GM19240 (cell line): ENCODE measurements around the gene DLG2.
"Not testable (repeated sequence)": the region's sequence is repeated elsewhere in the genome, so short reads cannot be mapped to it uniquely, and the experiment has no call there.

Experiments
- DNase-seq: peaks from one replicate; pipeline ENCODE4 v3.0.0; 2011; ENCODE audit warnings: low spot score; ENCODE audit not compliant: insufficient read length

DLG2 gene

DNA sequence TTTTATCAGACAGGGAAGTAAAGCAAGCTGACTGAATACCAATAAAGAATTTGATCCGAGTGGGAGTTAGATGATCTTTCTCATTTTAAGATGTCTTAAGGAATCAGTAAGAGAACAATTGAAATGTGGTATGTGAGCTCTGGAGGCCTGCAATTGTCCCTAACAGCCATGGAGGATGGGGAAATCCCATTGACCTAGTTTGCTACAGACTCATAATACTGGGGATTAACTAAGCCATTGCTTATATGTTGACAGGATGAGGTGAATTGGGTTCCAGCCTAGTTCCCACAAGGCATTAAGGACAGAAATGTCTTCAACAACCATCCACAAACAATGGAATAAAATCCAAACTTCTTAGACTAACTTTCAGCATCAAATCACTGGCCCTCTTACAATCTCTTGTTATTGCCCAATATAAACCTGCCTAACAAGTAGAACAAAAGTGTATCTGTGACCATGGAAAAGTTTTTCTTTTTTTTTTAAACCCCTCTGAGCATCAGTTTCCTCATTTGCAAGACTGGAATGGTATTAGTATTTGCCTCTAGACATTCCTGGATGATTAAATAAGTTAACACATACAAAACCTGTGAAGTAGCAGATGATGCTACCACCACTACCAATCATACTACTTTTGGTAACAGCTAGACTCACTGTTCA, 773.2 kb downstream of the DLG2 start:
- DNase-seq = no peak

DNA sequence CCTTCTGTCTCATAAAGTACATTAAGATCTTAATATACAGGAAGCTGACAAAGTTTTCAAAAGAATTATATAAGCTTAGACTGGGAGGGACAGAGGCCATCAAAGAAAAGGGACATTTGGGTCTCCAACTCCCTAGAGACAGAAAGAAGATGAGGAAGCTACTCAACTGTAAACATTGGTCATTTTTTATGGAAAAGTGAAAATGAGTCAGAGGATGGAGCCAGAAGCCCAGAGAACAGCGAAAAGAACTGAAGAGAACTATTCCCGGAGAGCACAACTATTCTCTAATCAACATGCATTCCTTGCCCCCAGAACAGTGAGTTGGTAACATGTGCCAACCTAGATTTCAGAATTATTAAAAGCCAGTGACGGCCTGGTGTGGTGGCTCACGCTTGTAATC, 779.3 kb downstream of the DLG2 start:
- DNase-seq = no peak

DNA sequence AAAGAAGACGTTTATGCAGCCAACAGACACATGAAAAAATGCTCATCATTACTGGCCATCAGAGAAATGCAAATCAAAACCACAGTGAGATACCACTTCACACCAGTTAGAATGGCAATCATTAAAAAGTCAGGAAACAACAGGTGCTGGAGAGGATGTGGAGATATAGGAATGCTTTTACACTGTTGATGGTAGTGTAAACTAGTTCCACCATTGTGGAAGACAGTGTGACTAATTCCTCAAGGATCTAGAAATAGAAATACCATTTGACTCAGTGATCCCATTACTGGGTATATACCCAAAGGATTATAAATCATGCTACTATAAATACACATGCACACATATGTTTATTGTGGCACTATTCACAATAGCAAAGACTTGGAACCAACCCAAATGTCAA, 786.9 kb downstream of the DLG2 start:
- not testable (repeated sequence) for DNase-seq

DNA sequence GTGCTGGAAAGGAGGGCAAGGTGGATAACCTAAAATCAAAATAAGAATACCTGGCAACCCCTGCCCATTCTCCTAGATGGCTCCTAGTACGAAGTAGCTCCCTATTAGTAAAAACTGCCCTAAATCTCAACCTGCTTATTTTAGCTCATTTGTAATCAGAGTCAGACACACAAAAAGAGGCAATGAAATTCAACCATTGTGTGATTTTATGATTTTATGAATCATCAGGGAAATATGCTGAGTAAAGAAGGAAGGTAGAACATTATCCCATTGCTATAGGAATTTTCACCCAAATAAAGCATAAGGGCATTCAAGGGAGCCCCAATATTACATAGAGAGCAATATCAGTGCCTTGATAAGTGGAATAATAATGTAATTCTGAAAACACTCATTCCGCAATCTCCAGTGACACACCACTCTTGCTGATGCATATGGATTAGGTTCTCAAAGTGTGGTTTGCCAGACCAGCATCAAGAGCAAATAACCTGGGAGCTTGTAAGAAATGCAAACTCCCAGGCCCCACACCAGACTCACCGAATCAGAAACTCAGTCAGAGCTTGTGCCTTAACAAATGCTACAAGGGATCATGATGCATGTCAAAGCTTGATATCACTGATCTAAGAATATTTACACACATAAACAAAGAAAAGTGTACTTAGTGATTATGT, 789.6 kb downstream of the DLG2 start:
- DNase-seq = no peak

DNA sequence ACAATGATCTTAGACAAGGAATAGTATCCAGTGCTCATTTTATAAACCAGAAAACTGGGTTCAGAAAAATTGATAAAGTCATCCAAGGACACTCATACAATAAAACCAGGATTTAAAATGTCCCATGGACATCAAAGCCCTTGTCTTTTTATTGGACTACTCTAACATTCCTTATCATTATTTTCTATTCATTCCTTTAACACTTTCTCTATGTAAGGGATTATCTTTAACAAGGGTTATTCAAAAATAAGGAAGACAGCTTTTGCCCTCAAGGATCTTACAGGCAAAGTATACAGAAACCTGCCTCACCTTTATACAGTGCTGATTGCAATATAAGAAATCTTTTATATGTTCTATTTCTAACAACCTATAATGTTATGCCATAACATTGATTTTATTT, 790.8 kb downstream of the DLG2 start:
- DNase-seq = no peak

DNA sequence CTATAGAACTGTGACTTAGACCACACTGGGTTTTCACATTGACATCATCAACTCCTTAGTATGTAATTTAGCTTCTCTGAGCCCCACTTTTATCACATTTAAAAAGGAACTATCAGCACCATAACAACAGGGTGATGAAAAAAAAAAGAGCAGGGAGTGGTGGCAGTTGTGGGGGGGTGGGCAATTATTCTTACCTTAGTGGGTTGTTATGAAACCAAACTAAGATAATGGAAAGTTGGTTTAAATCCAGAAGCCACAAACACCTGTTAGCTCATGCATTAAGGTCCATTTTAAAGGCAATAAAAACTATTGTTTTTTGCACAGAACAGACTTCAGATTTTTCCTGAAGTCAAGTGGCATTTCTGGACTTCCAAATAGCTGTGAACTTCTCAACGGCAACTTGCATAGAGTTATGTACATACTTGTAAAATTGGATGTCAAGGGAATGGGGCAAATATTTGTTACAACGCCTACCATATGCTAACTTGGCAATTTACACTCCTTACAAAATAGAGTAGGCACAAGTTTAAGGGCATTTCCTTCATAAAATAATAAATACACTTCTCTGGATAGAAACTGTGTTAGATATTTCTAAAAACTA, 793.6 kb downstream of the DLG2 start:
- DNase-seq = no peak

DNA sequence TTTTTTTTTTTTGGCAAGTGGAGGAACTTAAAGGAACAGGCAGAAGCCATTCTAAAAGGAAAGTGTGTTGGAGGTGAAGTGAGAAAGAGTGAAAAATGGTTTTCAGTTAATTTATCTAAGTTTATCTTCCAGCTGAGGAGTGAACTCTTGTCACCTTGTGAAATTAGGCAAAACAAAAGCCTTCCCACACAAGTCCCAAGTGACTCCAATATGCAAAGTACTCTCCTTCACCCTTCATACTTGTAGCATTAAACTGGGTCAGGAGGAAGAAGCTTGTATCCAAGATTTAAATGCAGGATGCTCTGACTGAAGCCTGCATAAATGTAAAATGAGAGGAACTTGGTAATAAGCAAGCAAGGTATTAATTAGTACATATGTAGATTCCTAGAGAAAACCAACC, 796.8 kb downstream of the DLG2 start:
- DNase-seq = no peak

DNA sequence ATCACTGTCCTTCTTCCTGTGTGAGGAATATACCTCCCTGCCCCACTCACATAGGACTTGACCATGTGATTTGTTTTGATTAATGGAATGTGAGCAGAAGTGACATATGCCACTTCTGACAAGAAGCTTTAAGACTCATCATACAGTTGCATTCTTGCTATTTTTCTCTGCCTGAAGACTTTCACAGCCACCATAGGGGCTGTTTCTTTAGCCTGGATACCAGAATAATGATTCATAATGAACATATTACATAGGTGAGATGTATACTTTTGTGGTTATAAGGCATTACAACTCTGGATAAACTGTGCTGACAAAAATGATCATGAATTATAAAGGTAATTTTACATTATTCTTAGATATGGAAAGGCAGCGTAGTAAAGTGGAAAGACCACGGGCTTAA, 798.0 kb downstream of the DLG2 start:
- DNase-seq = no peak

DNA sequence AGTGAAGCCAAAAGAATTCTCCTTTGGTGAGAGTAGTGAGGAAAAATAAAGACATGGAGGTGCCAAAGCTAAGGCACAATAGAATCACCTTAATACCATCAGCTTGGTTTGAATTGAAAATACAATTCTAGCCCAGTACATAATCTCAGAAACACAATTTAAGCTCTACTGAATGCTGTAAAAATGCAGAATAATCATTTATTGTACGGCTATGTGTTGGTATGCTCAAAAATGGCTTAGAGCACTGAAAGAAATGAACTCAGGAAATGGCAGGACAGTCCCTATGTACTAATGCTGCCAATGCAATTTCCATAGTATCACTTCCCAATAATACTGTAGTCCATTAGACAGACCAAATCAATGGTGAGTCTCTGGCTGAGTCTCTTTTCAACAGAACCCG, 798.5 kb downstream of the DLG2 start:
- DNase-seq = no peak

DNA sequence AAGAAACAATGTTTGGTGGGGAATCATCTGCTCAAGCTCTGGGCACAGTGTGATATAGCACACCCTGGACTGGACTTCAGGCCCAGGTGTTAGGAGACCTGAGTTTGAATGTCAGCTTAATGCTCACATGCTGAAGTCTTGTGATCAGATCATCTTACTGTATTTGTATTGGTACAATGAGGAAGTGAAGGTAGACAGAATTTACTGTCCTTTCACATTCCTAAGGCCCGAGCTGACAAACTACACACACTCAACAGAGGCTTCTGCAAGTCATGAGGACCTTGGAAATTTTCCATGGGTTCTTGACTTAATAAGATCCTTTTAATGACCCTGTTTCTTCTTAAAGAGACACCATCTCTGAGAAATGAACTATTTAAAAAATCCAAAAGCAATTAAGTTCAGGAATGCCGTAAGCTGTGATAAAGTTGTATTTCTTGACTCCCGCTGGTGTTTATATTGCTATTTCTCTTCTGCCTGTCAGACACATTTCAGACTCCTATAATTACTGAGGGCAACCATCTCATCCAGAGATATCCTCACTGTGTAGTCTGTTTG, 802.0 kb downstream of the DLG2 start:
- DNase-seq = no peak

DNA sequence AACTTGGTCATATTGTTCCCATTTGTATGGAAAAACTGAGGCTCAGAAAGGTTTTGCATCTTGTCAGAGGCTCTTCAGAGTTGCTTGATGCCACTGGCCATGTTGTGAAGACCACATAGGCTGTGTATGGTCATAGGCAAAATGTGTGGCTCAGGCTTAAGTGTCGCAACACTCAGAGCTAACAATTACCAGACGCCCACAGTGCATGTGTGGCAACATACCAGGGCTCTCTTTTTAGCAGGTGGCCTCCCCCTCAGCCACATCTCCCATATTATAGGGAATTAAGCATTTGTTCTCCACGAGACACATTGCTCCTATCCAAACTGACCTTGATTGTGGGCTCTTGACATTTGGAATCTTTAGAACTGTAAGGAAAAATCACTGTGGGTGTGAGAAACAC, 802.5 kb downstream of the DLG2 start:
- DNase-seq = no peak

DNA sequence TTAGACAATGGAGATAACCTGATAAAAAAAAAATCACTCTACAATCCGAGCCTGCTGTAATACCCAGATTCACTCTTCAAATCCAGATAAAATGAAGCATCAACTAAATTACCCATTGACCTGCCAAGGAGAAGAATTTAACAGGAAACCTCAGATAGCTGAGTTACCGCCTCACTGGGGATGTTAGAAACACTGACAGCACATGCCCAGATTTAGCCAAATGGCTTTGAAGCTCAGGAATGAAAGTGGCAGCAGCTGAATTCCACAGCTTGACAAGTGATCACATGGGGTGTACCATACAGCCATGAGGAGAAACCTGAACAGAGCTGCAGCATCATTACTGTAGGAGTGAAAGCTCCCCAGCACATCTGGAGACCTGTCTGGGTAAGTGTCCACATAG, 807.6 kb downstream of the DLG2 start:
- DNase-seq = no peak

DNA sequence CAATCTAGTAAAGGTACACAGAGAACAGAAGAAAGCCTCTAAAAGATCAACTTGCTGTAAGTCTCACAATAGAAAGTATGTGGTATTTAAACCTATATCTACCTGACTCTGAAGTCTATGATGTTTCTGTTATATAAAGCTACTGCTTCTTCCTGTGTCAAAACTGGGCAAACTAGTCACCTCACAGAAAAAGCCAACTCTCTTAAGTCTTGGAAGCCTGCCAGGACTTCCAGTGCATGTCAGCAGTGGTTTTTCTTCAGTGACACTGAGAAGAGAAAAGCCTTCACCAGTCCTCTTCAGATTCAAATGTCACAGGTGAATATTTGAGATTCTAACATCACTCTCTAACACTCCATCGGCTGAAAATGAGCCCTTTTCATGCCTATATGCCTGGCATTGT, 808.0 kb downstream of the DLG2 start:
- no peak for DNase-seq

DNA sequence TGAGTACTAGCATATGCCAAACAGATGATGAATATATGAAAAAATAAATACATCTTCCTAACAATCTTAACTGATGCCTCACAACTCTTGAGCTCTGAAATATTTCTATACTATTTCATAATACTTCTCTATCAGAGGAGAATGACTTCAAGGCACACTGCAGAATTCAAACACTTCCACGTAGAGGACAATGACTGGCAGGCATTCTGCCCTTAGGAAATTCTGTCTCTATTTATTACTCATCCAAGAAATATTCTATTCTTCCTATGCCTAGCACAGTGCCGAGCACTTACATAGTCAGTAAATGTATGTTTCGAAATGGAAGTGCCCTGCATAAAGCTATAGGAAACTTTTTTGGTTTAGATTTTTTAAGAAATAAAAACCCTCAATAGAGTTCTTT, 809.1 kb downstream of the DLG2 start:
- no peak for DNase-seq

DNA sequence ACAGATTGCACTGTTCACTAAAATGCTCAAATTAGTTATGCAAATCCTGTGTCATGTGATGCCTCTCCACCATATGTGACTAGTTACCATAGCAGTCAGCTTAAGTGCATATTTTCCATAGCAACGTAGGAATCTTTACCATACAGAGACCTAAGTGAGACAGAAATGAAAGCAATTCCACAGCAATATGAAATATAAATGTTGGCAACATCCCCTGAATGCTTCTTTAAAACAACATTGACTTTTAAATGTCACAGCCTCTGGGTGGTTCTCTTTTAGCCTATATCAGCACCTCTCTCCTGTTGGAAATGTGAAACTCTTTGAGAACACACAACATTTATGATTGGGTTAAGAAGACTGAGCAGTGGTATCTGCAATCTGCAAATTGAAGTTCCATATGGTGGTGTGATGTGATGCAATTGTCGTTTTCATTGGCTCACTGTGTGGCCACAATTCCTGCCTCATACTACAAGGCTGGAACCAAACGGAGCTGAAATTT, 814.6 kb downstream of the DLG2 start:
- DNase-seq = no peak

DNA sequence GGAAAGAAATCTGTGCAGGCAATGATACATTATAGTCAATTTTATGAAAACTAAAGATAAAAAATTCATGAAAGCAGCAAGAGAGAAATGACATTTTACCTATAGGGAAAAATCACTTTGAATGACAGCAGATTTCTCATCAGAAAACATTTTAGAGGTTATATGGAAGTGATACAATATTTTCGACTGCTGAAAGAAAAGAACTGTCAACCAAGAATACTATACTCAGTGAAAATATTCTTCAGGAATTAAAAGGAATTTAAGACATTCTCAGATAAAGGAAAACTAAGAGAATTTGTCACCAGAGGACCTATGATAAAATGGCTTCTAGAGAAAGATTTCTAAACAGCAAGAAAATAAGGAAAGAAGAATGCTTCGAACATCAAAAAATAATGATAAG, 820.8 kb downstream of the DLG2 start:
- DNase-seq = no peak

DNA sequence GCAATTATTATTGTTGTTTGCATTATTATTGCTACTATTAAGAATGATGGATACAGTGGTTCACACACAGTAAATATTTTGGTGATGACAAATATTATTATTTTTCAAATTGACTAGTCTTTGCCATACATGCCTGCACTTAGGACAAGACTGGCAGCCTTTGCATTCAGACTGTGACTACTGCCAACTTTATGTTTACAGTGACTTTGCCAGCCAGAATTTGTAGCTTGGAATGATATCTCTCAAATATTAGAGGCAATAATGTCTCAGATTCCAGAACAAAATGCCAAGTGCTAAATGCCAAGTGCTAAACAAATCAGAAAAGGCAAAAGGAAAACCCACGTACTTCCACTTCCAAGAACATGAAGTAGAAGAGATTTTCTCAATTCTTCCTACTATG, 823.1 kb downstream of the DLG2 start:
- no peak for DNase-seq

DNA sequence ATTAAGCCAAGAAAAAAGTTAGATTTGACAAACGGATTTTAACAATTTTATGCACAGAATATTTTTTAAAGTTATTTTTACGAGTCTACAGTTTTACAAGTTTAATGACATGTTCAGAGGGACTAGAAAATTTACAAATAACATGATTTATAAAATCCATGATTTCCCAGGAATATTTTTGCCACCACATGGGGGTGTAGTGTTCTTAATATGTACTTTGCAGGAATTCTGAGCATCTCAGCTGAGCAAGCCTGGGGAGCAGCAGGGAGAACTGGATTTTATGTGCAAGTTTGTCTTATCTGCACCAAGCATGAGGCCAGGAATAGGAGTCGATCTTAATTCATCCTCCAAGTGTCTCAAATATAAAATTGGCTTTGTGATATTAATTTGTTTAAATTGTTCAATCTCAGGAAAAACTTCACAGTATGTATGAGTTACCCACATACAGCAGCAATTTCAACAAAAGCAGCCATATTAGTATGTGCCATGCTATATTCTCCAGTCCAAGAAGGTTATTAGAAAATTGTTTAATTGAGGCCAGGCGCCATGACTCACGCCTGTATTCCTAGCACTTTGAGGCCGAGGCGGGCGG, 826.3 kb downstream of the DLG2 start:
- DNase-seq = no peak

DNA sequence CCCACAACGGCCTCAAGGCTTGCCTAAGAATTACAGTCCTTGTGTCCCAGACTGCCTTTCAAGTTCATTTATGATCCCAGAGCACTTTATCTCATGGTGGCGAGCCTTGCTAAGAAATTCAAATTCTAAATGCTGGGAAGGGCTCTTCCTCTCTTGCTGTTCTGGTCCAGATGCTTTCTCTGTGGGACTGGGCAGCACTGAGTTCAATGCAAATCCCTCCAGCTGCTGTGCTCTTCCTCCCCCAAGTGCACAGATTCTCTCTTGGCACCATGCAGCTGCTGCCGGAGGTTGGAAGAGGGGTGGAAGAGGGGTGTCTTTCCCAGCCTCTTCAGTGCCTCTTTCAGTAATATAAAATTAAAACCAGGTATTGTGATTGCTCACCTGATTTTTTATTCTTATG, 828.0 kb downstream of the DLG2 start:
- no peak for DNase-seq

DNA sequence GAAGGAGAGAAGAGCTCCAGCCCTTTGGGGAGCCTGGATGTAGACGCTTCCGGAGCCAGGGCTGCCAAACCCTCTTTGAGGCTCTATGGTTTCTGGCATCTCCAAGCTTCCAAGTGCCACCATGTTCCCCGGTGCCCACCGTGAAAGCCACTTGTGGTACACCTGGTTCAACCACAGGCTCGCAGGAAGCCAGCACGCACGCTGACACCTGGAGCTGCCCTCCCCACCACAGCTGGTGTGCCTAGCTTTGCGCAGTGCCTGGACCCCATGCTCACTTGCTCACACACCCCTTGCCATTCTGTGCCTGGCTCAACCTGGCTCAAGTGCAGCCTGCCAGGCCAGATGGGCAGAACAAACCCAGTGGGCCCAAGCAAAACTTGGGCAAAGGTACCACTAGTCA, 831.4 kb downstream of the DLG2 start:
- no peak for DNase-seq

DNA sequence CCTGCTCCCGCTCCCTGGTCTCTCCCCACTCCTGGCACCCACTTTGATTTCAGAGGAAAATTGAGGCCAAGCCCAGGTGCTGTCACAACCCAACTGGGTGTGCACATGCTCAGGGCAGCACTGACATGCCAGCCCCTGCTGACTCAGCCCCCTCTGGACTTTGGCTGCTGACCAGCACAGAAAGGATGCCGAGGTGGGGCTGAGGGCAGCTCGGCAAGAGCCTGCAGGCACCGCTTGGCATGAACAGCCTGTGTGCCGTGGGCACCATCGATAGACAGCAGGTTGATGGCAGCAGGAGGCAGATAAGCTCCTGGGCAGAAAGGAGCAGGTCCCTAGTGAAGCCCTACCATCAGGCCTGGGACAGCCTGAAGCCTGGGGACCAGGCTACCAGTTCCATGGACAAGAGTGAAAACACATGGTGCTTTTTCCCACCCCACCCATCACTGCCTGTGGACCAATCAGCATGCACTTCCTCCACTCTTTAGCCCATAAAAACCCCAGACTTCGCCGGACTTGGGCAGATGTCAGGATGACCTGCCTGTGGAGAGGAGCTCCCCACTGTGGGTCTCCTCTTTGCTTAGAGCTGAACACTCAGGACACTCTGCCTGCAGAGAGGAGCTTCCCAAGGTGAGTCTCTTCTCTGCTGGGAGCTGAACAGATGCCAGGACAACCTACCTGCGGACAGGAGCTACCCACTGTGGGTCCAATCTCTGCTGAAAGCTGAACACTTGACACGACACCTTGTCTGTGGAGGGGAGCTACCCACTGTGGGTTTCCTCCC, 832.3 kb downstream of the DLG2 start:
- no peak for DNase-seq
